Suppressor macrophage (primary cell): ENCODE measurements around the gene GRB14.
A peak's percentile ranks its signal among the peaks of the same experiment; 100 is the strongest.

Experiments
- DNase-seq, 4 experiments: peaks; one replicate each; pipeline ENCODE4 v3.0.0-alpha.2; 2020 to 2022

Gene GRB14

GRCh38 chr2:164613321-164613982 is 7.8 kb downstream of the GRB14 start:
- no peak for DNase-seq

- no peak for DNase-seq
Measured at GRCh38 chr2:164609790-164610189, 11.5 kb downstream of the GRB14 start.

GRCh38 chr2:164606557-164606956 is 14.7 kb downstream of the GRB14 start:
- DNase-seq, result no peak

GRCh38 chr2:164605295-164605694 is 16.0 kb downstream of the GRB14 start:
- DNase-seq, result no peak

- DNase-seq, result no peak
Measured at GRCh38 chr2:164600763-164601162, 20.5 kb downstream of the GRB14 start.

GRCh38 chr2:164599954-164600589 is 21.2 kb downstream of the GRB14 start:
- peak; percentile 58 to 81 (median 71) for DNase-seq

- DNase-seq, result peak in 3 of 4 experiments; percentile 13 to 32 (median 32)
Measured at GRCh38 chr2:164597983-164598382, 23.3 kb downstream of the GRB14 start.

- no peak for DNase-seq
Measured at GRCh38 chr2:164595031-164595430, 26.3 kb downstream of the GRB14 start.

- DNase-seq, result no peak
Measured at GRCh38 chr2:164593959-164594358, 27.3 kb downstream of the GRB14 start.

- DNase-seq, result no peak
Measured at GRCh38 chr2:164593541-164593940, 27.7 kb downstream of the GRB14 start.

- DNase-seq, result no peak
Measured at GRCh38 chr2:164589522-164589921, 31.8 kb downstream of the GRB14 start.

GRCh38 chr2:164581050-164581449 is 40.2 kb downstream of the GRB14 start:
- DNase-seq, result no peak

- no peak for DNase-seq
Measured at GRCh38 chr2:164574931-164575330, 46.4 kb downstream of the GRB14 start.

GRCh38 chr2:164570475-164570874 is 50.8 kb downstream of the GRB14 start:
- no peak for DNase-seq

GRCh38 chr2:164569378-164569777 is 51.9 kb downstream of the GRB14 start:
- no peak for DNase-seq

GRCh38 chr2:164568317-164568716 is 53.0 kb downstream of the GRB14 start:
- DNase-seq, result no peak

GRCh38 chr2:164567335-164567989 is 53.8 kb downstream of the GRB14 start:
- DNase-seq, result no peak

- no peak for DNase-seq
Measured at GRCh38 chr2:164565359-164565758, 55.9 kb downstream of the GRB14 start.

- DNase-seq, result no peak
Measured at GRCh38 chr2:164562666-164563065, 58.6 kb downstream of the GRB14 start.

GRCh38 chr2:164561991-164562390 is 59.3 kb downstream of the GRB14 start:
- no peak for DNase-seq

- no peak for DNase-seq
Measured at GRCh38 chr2:164561416-164561815, 59.9 kb downstream of the GRB14 start.

GRCh38 chr2:164560902-164561301 is 60.4 kb downstream of the GRB14 start:
- no peak for DNase-seq

- peak; percentile 26 to 60 (median 42) for DNase-seq
Measured at GRCh38 chr2:164560181-164560792, 61.0 kb downstream of the GRB14 start.

GRCh38 chr2:164558450-164558849 is 62.8 kb downstream of the GRB14 start:
- DNase-seq, result no peak
